Mesenchymal stem cell (in vitro differentiated cells and primary cell): ENCODE results near the gene CATSPERZ.

ENCODE experiments used
- DNase-seq: peaks from one replicate; pipeline ENCODE4 v3.0.0-alpha.2; 2013
- H2AFZ ChIP-seq: one replicate; pipeline ENCODE4 v1.6.1; 2013; ENCODE audit warnings: low read depth, mild to moderate bottlenecking, control low read depth, inconsistent platforms, low read length, moderate library complexity
- H2AK5ac ChIP-seq: 2 replicates; pipeline ENCODE4 v1.6.1; 2013; ENCODE audit warnings: low read length, moderate library complexity, mild to moderate bottlenecking, inconsistent platforms; ENCODE audit not compliant: severe bottlenecking
- H2BK120ac ChIP-seq: one replicate; pipeline ENCODE4 v1.6.1; 2013; ENCODE audit warnings: low read depth, mild to moderate bottlenecking, inconsistent platforms, low read length, moderate library complexity
- H2BK12ac ChIP-seq, 2 experiments: one replicate each; pipeline ENCODE4 v1.6.1; 2013; ENCODE audit warnings: inconsistent platforms in 2 of 2, low read length in 2 of 2, mild to moderate bottlenecking in 2 of 2, moderate library complexity in 2 of 2, control low read depth in 1 of 2
- H2BK15ac ChIP-seq: one replicate; pipeline ENCODE4 v1.6.1; 2013; ENCODE audit warnings: mild to moderate bottlenecking, low read depth, inconsistent platforms; ENCODE audit not compliant: poor library complexity, severe bottlenecking
- H2BK5ac ChIP-seq: 2 replicates; pipeline ENCODE4 v1.6.1; 2013; ENCODE audit warnings: low read depth, mild to moderate bottlenecking, low read length, control low read depth, inconsistent platforms; ENCODE audit not compliant: poor library complexity, severe bottlenecking
- H3K14ac ChIP-seq, 2 experiments: one replicate each; pipeline ENCODE4 v1.6.1; 2013; ENCODE audit warnings: inconsistent platforms in 2 of 2, low read length in 2 of 2, control low read depth in 1 of 2, mild to moderate bottlenecking in 1 of 2, moderate library complexity in 1 of 2
- H3K18ac ChIP-seq, 2 experiments: one replicate each; pipeline ENCODE4 v1.6.1; 2013; ENCODE audit warnings: inconsistent platforms in 2 of 2, low read length in 2 of 2, control low read depth in 1 of 2, low read depth in 1 of 2, mild to moderate bottlenecking in 1 of 2
- H3K23ac ChIP-seq, 2 experiments: one replicate each; pipeline ENCODE4 v1.6.1; 2013; ENCODE audit warnings: inconsistent platforms in 2 of 2, low read length in 2 of 2, mild to moderate bottlenecking in 2 of 2, moderate library complexity in 2 of 2, control low read depth in 1 of 2
- H3K27ac ChIP-seq: 2 replicates; pipeline ENCODE4 v1.5.1; 2013; ENCODE audit warnings: mild to moderate bottlenecking, moderate library complexity, low read length, control low read depth, inconsistent platforms; ENCODE audit not compliant: poor library complexity, severe bottlenecking
- H3K27me3 ChIP-seq, 2 experiments: 2 replicates each; pipeline versions ENCODE4 v1.6.1 to v1.7.0; 2013; ENCODE audit warnings: low read length in 2 of 2, mild to moderate bottlenecking in 2 of 2, moderate library complexity in 2 of 2, control low read depth in 1 of 2, inconsistent platforms in 1 of 2; ENCODE audit not compliant: control insufficient read depth in 1 of 2, insufficient read depth in 1 of 2
- H3K36me3 ChIP-seq, 2 experiments: 2 replicates each; pipeline versions ENCODE4 v1.6.1 to v1.7.0; 2013; ENCODE audit warnings: low read length in 2 of 2, control low read depth in 1 of 2, inconsistent platforms in 1 of 2, low read depth in 1 of 2, mild to moderate bottlenecking in 1 of 2; ENCODE audit not compliant: insufficient read depth in 2 of 2, control insufficient read depth in 1 of 2
- H3K4ac ChIP-seq, 2 experiments: one replicate each; pipeline ENCODE4 v1.6.1; 2013; ENCODE audit warnings: inconsistent platforms in 2 of 2, low read length in 2 of 2, mild to moderate bottlenecking in 2 of 2, moderate library complexity in 2 of 2, control low read depth in 1 of 2, low read depth in 1 of 2
- H3K4me1 ChIP-seq: 2 replicates; pipeline ENCODE4 v1.6.1; 2013; ENCODE audit warnings: low read depth, low read length, control low read depth; ENCODE audit not compliant: control insufficient read depth, insufficient read depth
- H3K4me2 ChIP-seq: 2 replicates; pipeline ENCODE4 v1.6.1; 2013; ENCODE audit warnings: low read length, mild to moderate bottlenecking, inconsistent platforms; ENCODE audit not compliant: poor library complexity, severe bottlenecking
- H3K4me3 ChIP-seq, 2 experiments: 2 replicates each; pipeline versions ENCODE4 v1.5.1 to v1.7.0; 2013; ENCODE audit warnings: low read length in 2 of 2, mild to moderate bottlenecking in 2 of 2, control low read depth in 1 of 2, low read depth in 1 of 2; ENCODE audit not compliant: insufficient read depth in 1 of 2
- H3K79me1 ChIP-seq: replicated peaks from 2 replicates; pipeline ENCODE4 v1.6.1; 2013; ENCODE audit warnings: mild to moderate bottlenecking, control low read depth, low read length, inconsistent platforms; ENCODE audit not compliant: poor library complexity, severe bottlenecking
- H3K9ac ChIP-seq: 2 replicates; pipeline ENCODE4 v1.7.0; 2013; ENCODE audit warnings: mild to moderate bottlenecking, low read length, moderate library complexity
- H3K9me3 ChIP-seq: 2 replicates; pipeline ENCODE4 v1.7.0; 2013; ENCODE audit warnings: mild to moderate bottlenecking, low read length; ENCODE audit not compliant: control insufficient read depth
- H4K8ac ChIP-seq: one replicate; pipeline ENCODE4 v1.6.1; 2013; ENCODE audit warnings: inconsistent platforms, mild to moderate bottlenecking, low read length, moderate library complexity
- H4K91ac ChIP-seq: one replicate; pipeline ENCODE4 v1.6.1; 2013; ENCODE audit warnings: mild to moderate bottlenecking, low read length, inconsistent platforms
- WGBS: methylation state at CpG from one replicate; pipeline ENCODE4 v1.1.7; 2013; ENCODE audit warnings: mixed read lengths; 5-methylcytosine and 5-hydroxymethylcytosine counted together

Gene CATSPERZ

GRCh38 chr11:64313491-64314145, 13.5 kb downstream of the CATSPERZ start:
- Histone ChIP-seq H2BK15ac (no peak overlapping the region), H3K18ac (no peak overlapping the region), H3K4me2 (no peak overlapping the region), H4K91ac (no peak overlapping the region), H3K27ac (no peak overlapping the region), H3K14ac (no peak overlapping the region), H3K4me3 (peak overlapping the region in 1 of 2 experiments; percentile 76), H2BK5ac (no peak overlapping the region), H2BK12ac (no peak overlapping the region), H3K36me3 (peaks cover 19 to 37% of the 10 kb centered on the region in 2 experiments), H3K4ac (no peak overlapping the region), H3K23ac (no peak overlapping the region), H4K8ac (no peak overlapping the region), H3K9ac (peak overlapping the region; percentile 82), H2AFZ (no peak overlapping the region), H2BK120ac (no peak overlapping the region), H2AK5ac (no peak overlapping the region), H3K4me1 (peaks cover 5% of the 10 kb centered on the region), H3K9me3 (no peaks in the 10 kb centered on the region), H3K27me3 (no peaks in the 10 kb centered on the region), H3K79me1 (peaks cover 29% of the 10 kb centered on the region)
- DNase-seq, result no peak
- WGBS, result 92% methylated on average over 15 of the region's 18 CpGs

- no peak overlapping the region for H3K14ac ChIP-seq
- H2BK5ac ChIP-seq, result no peak overlapping the region
- no peak overlapping the region for H2BK120ac ChIP-seq
- no peak overlapping the region for H3K4me2 ChIP-seq
- no peak overlapping the region for H4K8ac ChIP-seq
- H2AFZ ChIP-seq, result no peak overlapping the region
- no peak overlapping the region for H4K91ac ChIP-seq
- peaks cover 10% of the 10 kb centered on the region for H3K4me1 ChIP-seq
- H3K9me3 ChIP-seq, result no peaks in the 10 kb centered on the region
- H3K18ac ChIP-seq, result no peak overlapping the region
- peak overlapping the region; percentile 82 for H3K9ac ChIP-seq
- no peak overlapping the region for H2BK15ac ChIP-seq
- H3K27ac ChIP-seq, result no peak overlapping the region
- H3K4ac ChIP-seq, result no peak overlapping the region
- peak overlapping the region in 1 of 2 experiments; percentile 76 for H3K4me3 ChIP-seq
- peak; percentile 50 for DNase-seq
- no peak overlapping the region for H2BK12ac ChIP-seq
- H2AK5ac ChIP-seq, result no peak overlapping the region
- peaks cover 19 to 37% of the 10 kb centered on the region in 2 experiments for H3K36me3 ChIP-seq
- WGBS, result 90% methylated on average over 18 of the region's 19 CpGs
- H3K79me1 ChIP-seq, result peaks cover 33% of the 10 kb centered on the region
- H3K27me3 ChIP-seq, result no peaks in the 10 kb centered on the region
- H3K23ac ChIP-seq, result no peak overlapping the region
These were observed 14.1 kb downstream of the CATSPERZ start for GRCh38 chr11:64314146-64314804.

GRCh38 chr11:64314805-64315561, 14.8 kb downstream of the CATSPERZ start:
- peaks cover 35% of the 10 kb centered on the region for H3K79me1 ChIP-seq
- no peak overlapping the region for H2AK5ac ChIP-seq
- no peak overlapping the region for H3K14ac ChIP-seq
- no peaks in the 10 kb centered on the region for H3K9me3 ChIP-seq
- no peak overlapping the region for H2BK120ac ChIP-seq
- H2BK12ac ChIP-seq, result no peak overlapping the region
- H2BK5ac ChIP-seq, result no peak overlapping the region
- H3K4me1 ChIP-seq, result peaks cover 14% of the 10 kb centered on the region
- H3K4ac ChIP-seq, result no peak overlapping the region
- no peak overlapping the region for H3K4me2 ChIP-seq
- DNase-seq, result no peak
- H3K27me3 ChIP-seq, result no peaks in the 10 kb centered on the region
- 92% methylated on average over 23 of the region's 24 CpGs for WGBS
- no peak overlapping the region for H2AFZ ChIP-seq
- peak overlapping the region; percentile 82 for H3K9ac ChIP-seq
- H3K23ac ChIP-seq, result no peak overlapping the region
- H2BK15ac ChIP-seq, result no peak overlapping the region
- H3K36me3 ChIP-seq, result peaks cover 19 to 37% of the 10 kb centered on the region in 2 experiments
- peak overlapping the region in 1 of 2 experiments; percentile 76 for H3K4me3 ChIP-seq
- H3K27ac ChIP-seq, result no peak overlapping the region
- no peak overlapping the region for H4K8ac ChIP-seq
- H3K18ac ChIP-seq, result no peak overlapping the region
- H4K91ac ChIP-seq, result no peak overlapping the region
